HEK293T (cell line): ENCODE results near the gene ARID1A.

Source experiments
- CTCF ChIA-PET: fragments of 350-600 bp; formaldehyde crosslinking; extraction: SDS; loops from one replicate; lab custom pipeline; 2021; ENCODE audit warnings: antibody characterized with exemption, inconsistent platforms; lab: Yijun Ruan, JAX
- POLR2A ChIA-PET: fragments of 350-600 bp; formaldehyde crosslinking; extraction: SDS; loops from one replicate; lab custom pipeline; 2020; ENCODE audit warnings: antibody characterized with exemption, inconsistent platforms; lab: Yijun Ruan, JAX
- DNase-seq: peaks from one replicate; pipeline ENCODE4 v3.0.0; 2012; ENCODE audit warnings: mixed read lengths; ENCODE audit errors: extremely low spot score
- ARNT ChIP-seq: fragments of 450-650 bp; IDR thresholded peaks from 2 replicates; pipeline ENCODE4 v1.6.1; 2017; ENCODE audit warnings: mild to moderate bottlenecking
- BHLHE40 ChIP-seq: fragments of 450-650 bp; IDR thresholded peaks from 2 replicates; pipeline ENCODE4 v1.6.1; 2016; ENCODE audit warnings: mild to moderate bottlenecking, moderate library complexity, borderline replicate concordance
- CTBP1 ChIP-seq: fragments of 450-650 bp; IDR thresholded peaks from 2 replicates; pipeline ENCODE4 v1.6.1; 2016; ENCODE audit warnings: borderline replicate concordance
- ELF4 ChIP-seq: fragments of 450-650 bp; IDR thresholded peaks from 2 replicates; pipeline ENCODE4 v1.6.1; 2017; ENCODE audit warnings: antibody characterized with exemption
- FOXA1 ChIP-seq: fragments of 450-650 bp; IDR thresholded peaks from 2 replicates; pipeline ENCODE4 v1.6.1; 2016; ENCODE audit warnings: mild to moderate bottlenecking
- FOXK2 ChIP-seq: fragments of 450-650 bp; IDR thresholded peaks from 2 replicates; pipeline ENCODE4 v1.6.1; 2016; ENCODE audit warnings: mild to moderate bottlenecking
- FOXM1 ChIP-seq: fragments of 450-650 bp; IDR thresholded peaks from 2 replicates; pipeline ENCODE4 v1.6.1; 2017; ENCODE audit warnings: mild to moderate bottlenecking, borderline replicate concordance
- HDGF ChIP-seq: fragments of 450-650 bp; IDR thresholded peaks from 2 replicates; pipeline ENCODE4 v1.6.1; 2017; ENCODE audit warnings: antibody characterized with exemption, borderline replicate concordance
- L3MBTL2 ChIP-seq: fragments of 450-650 bp; conservative IDR thresholded peaks from 2 replicates; pipeline ENCODE4 v1.6.1; 2016; ENCODE audit warnings: mild to moderate bottlenecking
- LEF1 ChIP-seq: fragments of 450-650 bp; IDR thresholded peaks from 2 replicates; pipeline ENCODE4 v1.6.1; 2017; ENCODE audit warnings: mild to moderate bottlenecking, borderline replicate concordance
- NFRKB ChIP-seq: fragments of 450-650 bp; IDR thresholded peaks from 2 replicates; pipeline ENCODE4 v1.6.1; 2016; ENCODE audit warnings: mild to moderate bottlenecking, moderate library complexity
- SP1 ChIP-seq: fragments of 450-650 bp; IDR thresholded peaks from 2 replicates; pipeline ENCODE4 v1.6.1; 2017
- SUZ12 ChIP-seq: fragments of 450-650 bp; IDR thresholded peaks from 2 replicates; pipeline ENCODE4 v1.6.1; 2016; ENCODE audit warnings: mild to moderate bottlenecking
- TARDBP ChIP-seq: fragments of 450-650 bp; IDR thresholded peaks from 2 replicates; pipeline ENCODE4 v1.6.1; 2016
- ZNF384 ChIP-seq: fragments of 450-650 bp; IDR thresholded peaks from 2 replicates; pipeline ENCODE4 v1.6.1; 2016
- TF ChIP-seq, protein P1 (sequence below): fragments of 450-650 bp; IDR thresholded peaks from 2 replicates; pipeline ENCODE4 v1.6.1; 2016

The ARID1A gene

DNA sequence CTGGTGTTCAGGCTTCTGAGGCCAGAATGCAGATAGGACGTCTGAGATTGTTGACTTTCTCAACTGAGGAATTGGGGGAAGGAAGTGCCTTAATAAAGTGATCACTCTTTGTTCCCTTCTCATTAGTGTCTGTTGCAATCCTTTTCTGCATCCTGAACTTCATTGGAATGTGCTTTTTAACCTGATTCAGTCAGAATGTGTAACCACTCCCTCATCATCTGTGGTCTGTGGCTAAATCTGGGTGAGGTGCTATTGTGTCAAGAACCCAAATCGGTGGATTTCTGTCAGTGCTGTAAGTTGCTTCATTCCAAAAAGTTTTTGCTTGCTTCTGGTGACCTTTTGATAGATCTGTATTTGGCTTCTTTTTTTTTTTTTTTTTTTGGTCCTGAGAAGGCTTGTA, 38.2 kb downstream of the ARID1A start:
- DNase-seq: no peak
- CTCF ChIA-PET: no interaction called here
- POLR2A ChIA-PET: no interaction called here
- no peak for TF ChIP-seq SP1
- no peak for TF ChIP-seq CTBP1
- TF ChIP-seq ARNT: no peak
- TF ChIP-seq FOXA1: no peak
- TF ChIP-seq, protein P1, sequence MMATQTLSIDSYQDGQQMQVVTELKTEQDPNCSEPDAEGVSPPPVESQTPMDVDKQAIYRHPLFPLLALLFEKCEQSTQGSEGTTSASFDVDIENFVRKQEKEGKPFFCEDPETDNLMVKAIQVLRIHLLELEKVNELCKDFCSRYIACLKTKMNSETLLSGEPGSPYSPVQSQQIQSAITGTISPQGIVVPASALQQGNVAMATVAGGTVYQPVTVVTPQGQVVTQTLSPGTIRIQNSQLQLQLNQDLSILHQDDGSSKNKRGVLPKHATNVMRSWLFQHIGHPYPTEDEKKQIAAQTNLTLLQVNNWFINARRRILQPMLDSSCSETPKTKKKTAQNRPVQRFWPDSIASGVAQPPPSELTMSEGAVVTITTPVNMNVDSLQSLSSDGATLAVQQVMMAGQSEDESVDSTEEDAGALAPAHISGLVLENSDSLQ: no peak
- TF ChIP-seq FOXM1: no peak
- TF ChIP-seq NFRKB: no peak

DNA sequence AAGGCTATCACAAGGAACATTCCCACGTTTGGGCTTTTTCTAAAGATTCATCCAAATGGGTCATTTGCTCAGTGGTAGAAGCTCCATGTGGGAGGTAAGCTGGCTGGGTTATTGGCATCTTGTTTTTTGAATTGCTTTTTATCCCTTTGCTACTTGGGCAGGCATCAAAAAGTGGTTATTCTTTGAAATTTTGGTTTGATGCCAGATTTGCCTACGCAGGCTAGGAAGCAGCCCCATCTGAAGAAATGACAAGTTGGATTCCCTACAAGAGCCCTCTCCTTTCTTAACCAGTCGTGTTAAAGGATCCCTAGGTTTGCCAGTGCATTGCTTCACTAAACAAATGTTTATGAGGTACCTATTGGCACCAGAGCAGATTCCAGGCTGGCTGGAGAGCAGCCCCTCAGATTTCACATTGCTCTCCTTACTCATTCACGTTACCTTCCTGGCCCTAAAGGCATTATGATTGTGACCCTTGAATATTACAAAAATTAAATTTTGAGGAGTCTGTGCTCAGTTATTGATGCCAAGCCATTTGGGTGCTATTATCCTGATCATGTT, 38.8 kb downstream of the ARID1A start:
- TF ChIP-seq LEF1 (no peak), FOXA1 (no peak), HDGF (no peak), CTBP1 (no peak), ELF4 (no peak), ZNF384 (no peak), L3MBTL2 (no peak), TARDBP (no peak)
- DNase-seq: no peak
- POLR2A ChIA-PET: no interaction called here
- CTCF ChIA-PET: no interaction called here

DNA sequence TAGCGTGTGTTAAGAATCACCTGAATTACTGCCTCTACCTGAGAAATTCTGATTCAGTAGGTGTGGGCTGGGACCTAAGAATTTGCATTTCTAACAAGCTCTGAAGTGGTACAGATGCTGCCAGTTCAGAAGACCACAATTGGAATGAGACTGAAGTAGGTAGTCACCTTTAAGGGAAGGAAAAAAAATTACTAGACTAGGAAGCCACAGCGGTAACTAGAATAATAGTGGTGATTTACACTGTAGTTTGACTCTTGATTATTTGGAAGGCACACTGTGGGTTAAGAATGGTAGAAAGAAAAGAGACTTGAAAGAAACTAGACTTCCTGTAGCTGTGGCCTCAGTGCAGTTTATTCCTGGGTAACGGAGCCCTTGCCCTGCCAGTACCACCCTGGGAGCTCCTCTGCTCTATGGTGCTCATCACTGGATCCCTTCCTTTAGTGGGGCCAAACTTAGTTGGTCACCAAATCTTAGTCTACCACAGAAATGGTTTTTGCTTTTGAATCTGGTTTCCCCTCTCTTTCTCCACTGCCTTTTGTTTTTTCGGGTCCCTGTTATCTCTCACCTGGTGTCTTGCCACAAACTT, 43.6 kb downstream of the ARID1A start:
- POLR2A ChIA-PET: no interaction called here
- no peak for DNase-seq
- TF ChIP-seq, protein P1: no peak
- no peak for TF ChIP-seq ZNF384
- TF ChIP-seq SUZ12: no peak
- TF ChIP-seq SP1: no peak
- TF ChIP-seq LEF1: no peak
- no peak for TF ChIP-seq ELF4
- no peak for TF ChIP-seq FOXK2
- TF ChIP-seq CTBP1: no peak
- TF ChIP-seq L3MBTL2: no peak
- no peak for TF ChIP-seq ARNT
- no peak for TF ChIP-seq HDGF
- TF ChIP-seq FOXM1: no peak
- no peak for TF ChIP-seq NFRKB
- TF ChIP-seq TARDBP: no peak
- TF ChIP-seq BHLHE40: no peak
- no peak for TF ChIP-seq FOXA1
- CTCF ChIA-PET: interaction anchor here (0.5 kb wide), 1 partner anchor 58 kb away, joined by 5 read pairs; no protein-coding TSS in a partner anchor

DNA sequence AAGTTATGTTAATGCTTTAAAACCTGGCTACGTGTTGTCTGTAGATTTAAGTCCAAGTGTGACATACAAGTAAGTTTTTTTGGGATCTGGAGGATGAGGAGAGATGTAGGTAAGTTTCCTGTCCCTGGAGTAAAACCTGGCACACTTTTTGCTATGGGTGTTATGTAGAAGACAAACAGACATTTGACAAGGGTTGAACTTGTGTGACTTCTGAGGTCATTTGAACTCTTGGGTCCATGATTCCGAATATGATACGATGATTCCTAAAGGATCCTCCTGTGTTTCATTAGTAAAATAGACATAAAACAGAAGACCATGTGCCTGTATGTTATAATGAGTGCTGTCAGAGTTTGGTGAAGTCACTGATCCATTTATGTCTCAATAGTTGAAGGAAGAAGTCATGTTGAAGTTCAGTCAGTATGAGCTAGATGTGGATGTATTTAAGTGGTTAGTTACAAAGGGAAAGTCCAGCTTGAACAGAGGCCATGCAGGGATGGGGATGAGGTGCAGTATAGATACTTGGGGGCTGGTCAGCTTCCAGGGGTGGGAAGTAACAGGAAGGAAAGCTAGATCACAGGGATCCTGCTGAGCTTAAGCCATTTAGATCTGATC, 44.3 kb downstream of the ARID1A start:
- ChIA-PET POLR2A (no interaction called here), CTCF (interaction anchor here (0.5 kb wide), 1 partner anchor 58 kb away, joined by 5 read pairs; no protein-coding TSS in a partner anchor)

DNA sequence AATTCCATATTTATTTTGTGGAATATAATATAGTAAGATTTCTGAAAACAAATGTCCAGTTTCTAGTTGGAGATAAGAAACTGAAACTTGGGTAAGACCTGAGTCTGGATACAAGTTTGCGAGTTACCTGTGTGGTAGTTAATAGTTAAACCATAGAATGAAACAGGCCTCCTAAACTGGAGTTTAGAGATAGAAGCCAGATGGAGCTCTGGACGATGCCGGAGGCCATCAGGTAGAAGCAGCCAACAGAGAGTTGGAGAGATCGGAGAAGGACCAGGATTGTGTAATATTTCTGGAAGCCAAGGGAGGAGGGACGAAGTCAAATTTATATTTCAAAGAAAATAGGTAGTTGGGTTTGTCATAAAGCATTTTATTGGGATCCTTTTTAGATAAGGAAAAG, 45.1 kb downstream of the ARID1A start:
- POLR2A ChIA-PET: no interaction called here
- no peak for DNase-seq
- TF ChIP-seq SP1 (no peak), LEF1 (no peak), FOXK2 (no peak), SUZ12 (no peak), FOXM1 (no peak), ZNF384 (no peak), CTBP1 (no peak), NFRKB (no peak), L3MBTL2 (no peak)
- CTCF ChIA-PET: no interaction called here

More for the DNA sequence above, 44.3 kb downstream of the ARID1A start:
- TF ChIP-seq NFRKB: no peak
- TF ChIP-seq L3MBTL2: no peak
- TF ChIP-seq LEF1: no peak
- no peak for DNase-seq

DNA sequence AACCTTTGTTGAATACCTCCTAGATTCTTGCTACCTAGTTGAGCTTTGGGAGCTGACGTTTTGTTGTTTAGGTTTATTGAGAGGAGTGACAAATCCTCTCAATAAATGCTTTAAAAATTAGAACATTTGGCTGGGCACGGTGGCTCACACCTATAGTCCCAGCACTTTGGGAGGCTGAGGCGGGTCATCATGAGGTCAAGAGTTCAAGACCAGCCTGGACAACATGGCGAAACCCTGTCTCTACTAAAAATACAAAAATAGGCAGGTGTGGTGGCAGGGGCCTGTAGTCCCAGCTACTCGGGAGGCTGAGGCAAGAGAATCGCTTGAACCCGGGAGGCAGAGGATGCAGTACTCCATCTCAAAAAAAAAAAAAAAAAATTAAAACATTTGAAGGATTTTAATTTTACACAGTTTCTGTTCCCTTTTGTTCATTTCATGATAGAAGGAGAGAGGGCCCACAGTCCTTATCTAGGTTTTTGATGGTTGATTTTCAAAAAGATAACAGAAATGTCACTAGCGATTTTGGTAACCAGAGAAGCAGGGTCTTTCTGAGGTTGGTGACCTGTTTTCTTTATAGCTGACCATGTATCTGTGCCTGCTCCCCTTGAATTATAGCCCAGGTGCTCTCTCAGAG, 47.7 kb downstream of the ARID1A start:
- TF ChIP-seq ARNT: no peak
- no peak for TF ChIP-seq FOXA1
- TF ChIP-seq FOXK2: no peak
- no peak for TF ChIP-seq L3MBTL2
- no peak for TF ChIP-seq SUZ12
- no peak for TF ChIP-seq HDGF
- no peak for DNase-seq
- ChIA-PET POLR2A (interaction anchor here (1.4 to 1.6 kb wide), 2 partner anchors 45 to 50 kb away, joined by 3 to 5 read pairs; no protein-coding TSS in a partner anchor), CTCF (no interaction called here)
